NB4 (cell line): Measurements from ENCODE around the gene MST1.

Experiments used
- MYC ChIP-seq: IDR thresholded peaks from 2 replicates; pipeline ENCODE4 v1.6.1; 2011; ENCODE audit warnings: low read depth, low read length
- POLR2A ChIP-seq: IDR thresholded peaks from 2 replicates; pipeline ENCODE4 v1.6.1; 2011; ENCODE audit warnings: mild to moderate bottlenecking; ENCODE audit not compliant: insufficient read length; ENCODE audit errors: extremely low read depth
- TF ChIP-seq, protein P1 (sequence below): IDR thresholded peaks from one replicate; pipeline ENCODE4 v1.5.1; 2012; ENCODE audit warnings: low read depth, low read length
- TF ChIP-seq, protein P2 (sequence below): IDR thresholded peaks from 2 replicates; pipeline ENCODE4 v1.6.1; 2011; ENCODE audit warnings: low read depth, low read length

DNA sequence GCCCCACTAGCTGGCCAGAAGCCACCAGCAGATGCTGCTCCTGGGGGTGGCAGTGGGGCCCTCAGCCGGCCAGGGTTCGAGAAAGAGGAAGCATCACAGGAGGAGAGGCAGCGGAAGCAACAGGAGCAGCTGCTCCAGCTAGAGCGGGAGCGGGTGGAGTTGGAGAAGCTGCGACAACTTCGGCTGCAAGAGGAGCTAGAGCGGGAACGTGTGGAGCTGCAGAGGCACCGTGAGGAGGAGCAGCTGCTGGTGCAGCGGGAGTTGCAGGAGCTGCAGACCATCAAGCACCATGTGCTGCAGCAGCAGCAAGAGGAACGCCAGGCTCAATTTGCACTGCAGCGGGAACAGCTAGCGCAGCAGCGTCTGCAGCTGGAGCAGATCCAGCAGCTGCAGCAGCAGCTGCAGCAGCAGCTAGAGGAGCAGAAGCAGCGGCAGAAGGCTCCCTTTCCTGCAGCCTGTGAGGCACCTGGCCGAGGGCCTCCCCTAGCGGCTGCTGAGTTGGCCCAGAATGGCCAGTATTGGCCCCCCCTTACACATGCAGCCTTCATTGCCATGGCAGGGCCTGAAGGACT lies 32.6 kb downstream of the MST1 start:
- TF ChIP-seq, protein P1, sequence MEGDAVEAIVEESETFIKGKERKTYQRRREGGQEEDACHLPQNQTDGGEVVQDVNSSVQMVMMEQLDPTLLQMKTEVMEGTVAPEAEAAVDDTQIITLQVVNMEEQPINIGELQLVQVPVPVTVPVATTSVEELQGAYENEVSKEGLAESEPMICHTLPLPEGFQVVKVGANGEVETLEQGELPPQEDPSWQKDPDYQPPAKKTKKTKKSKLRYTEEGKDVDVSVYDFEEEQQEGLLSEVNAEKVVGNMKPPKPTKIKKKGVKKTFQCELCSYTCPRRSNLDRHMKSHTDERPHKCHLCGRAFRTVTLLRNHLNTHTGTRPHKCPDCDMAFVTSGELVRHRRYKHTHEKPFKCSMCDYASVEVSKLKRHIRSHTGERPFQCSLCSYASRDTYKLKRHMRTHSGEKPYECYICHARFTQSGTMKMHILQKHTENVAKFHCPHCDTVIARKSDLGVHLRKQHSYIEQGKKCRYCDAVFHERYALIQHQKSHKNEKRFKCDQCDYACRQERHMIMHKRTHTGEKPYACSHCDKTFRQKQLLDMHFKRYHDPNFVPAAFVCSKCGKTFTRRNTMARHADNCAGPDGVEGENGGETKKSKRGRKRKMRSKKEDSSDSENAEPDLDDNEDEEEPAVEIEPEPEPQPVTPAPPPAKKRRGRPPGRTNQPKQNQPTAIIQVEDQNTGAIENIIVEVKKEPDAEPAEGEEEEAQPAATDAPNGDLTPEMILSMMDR: no peak
- TF ChIP-seq POLR2A (no peak), MYC (no peak)
- TF ChIP-seq, protein P2, sequence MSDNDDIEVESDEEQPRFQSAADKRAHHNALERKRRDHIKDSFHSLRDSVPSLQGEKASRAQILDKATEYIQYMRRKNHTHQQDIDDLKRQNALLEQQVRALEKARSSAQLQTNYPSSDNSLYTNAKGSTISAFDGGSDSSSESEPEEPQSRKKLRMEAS: 0 out of 2 replicates have a peak, but pooled peaks have one; percentile 9
